GM19025 (cell line): Measurements from ENCODE around the gene ZBTB22.

Experiments used
- ATAC-seq: cut with Tn5 transposase; IDR thresholded peaks from one replicate; pipeline ENCODE4 v1.9.1; 2021; ENCODE audit warnings: mild to moderate bottlenecking, low read depth, moderate library complexity; ENCODE audit not compliant: unreplicated experiment

The ZBTB22 gene

DNA sequence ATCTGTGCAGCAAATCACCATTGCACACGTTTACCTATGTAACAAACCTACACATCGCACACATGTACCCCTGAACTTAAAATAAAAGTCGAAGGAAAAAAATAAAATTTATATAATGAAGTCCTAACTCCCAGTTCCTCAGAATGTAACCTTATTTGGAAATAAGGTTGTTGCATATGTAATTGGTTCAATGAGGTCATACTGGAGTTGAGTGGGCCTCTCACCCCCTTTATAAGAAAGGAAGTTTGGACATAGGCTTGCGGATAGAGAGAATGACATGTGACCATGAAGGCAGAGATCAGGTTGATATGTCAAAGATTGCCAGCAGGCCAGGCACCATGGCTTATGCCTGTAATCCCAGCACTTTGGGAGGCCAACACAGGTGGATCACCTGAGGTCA is 16.1 kb upstream of the ZBTB22 start:
- no peak for ATAC-seq

DNA sequence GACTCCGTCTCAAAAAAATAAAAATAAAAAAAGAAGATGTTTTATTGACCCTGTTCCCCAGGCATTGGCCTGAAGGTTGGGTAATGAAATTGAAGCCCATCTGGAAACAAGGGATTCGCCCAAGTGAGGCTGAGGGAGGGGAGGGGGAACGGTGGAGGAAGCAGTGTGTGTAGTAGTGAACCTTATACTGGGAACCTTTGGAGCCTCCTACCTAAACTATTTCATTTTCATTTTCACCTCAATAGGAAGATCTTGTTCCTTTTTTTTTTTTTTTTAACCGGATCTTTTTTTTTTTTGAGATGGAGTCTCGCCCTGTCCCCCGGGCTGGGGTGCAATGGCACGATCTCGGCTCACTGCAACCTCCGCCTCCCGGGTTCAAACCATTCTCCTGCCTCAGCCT is 13.2 kb upstream of the ZBTB22 start:
- no peak for ATAC-seq

DNA sequence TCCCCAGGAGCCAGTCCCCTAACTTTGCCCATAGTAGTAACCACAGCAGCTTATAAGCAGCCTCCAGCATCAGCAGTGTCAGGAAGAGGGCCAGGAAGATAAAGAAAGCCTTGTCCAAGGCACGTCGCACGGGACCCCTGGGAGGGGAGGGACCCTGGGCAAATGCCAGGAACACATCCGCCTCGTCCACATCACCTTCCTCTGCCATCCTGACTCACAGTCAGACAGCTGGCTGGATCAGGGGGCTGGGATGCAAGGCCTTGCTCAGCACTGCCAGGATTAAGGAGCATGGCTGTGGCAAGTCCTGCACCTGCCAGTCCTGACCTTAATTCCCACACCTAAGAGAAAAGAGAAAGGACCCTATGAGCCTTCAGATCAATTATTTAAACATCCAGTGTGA is 11.5 kb upstream of the ZBTB22 start:
- ATAC-seq = no peak

DNA sequence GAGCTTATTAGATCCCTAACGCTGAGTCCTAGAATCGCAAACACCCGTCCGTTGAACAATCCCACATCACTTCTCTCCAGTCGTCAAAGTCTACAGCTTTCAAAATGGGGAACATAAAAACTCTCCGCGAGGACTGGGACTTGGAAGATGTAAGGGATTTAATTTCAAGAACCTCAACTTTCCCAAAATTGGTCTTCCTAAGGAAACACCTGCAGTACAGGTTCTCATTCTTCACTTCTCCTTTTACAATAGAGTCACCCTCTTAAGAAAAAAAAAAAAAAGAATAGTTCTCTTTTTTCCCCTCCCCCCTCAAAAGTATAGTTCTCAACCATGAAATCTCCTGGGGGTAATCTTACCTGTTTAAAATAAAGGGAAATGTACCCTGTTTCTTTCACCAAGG is 6.6 kb upstream of the ZBTB22 start:
- no peak for ATAC-seq

DNA sequence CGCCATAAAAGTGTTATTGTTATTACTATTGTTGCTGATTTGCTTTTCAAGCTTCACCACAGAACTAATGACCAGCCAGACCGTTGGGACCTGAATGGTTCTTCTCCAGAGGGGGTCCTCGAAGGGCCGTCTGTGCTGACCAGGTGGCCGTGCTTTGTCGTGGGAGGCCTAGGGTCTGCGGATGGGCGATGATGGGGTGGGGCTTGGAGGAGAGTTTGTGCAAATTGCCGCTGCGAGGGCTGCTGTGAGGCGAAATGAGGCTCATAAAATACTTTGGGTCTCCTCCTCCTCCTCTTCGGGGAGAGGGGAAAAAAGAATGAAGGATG is 6.0 kb upstream of the ZBTB22 start:
- no peak for ATAC-seq

DNA sequence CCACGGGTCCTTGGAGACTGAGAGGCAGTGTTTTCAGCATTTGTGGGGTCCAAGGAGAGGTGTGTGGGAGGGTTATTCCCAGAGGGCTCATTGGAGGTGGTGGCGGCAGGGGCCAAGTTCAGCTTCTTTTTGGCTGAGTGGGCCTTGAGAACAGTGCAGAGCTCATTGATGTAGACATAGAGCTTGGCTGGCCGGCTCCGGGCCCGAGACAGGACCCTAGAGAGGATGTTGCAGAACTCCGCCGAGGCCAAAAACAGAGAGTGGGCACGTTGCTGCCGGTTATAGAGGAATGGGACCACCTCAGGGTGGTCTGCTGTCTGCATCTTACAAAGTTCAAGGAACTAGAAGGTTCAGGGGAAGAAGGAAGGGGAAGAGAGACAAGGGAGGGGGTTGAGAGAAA is 3.7 kb upstream of the ZBTB22 start:
- no peak for ATAC-seq

DNA sequence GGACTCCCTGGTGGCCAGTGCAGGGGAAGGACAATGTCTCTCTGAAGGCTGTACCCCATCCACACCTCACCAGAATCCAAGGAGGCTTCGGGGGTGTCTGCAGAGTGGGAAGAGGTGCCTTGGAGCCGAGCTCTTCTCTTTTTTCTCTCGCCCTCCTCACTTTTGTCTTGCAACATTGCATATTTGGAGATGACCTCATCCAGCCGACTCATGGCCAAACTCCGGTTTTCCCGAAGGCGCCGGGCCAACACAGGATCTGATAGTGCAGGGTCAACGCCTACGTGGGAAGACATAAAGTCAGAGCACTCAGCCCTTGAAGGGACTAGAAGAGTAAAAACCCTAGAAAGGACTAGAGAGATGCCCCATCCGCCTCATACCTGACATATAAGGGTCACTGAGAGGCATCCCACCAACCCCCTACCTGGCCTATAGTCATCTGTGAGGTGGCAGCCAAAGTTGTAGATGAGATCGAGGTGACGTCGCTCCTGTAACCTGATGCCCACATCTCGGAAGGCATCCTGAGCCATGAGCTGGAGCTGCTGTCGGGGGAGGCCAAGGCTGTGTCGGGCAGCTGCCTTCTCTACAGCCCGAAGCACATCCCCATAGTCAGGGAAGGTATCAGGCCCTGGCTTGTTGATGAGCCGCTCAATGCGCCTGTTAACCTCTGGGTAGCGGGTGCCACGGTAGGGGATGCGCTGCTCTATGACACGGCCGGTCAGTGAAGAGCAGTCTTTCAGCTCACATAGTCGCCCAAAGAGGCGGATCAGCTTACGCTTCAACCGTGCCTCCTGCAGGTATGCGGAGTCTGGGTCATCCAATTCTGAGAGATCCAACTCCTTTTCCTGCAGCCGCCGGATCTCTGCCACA is 3.0 kb upstream of the ZBTB22 start:
- ATAC-seq = no peak

DNA sequence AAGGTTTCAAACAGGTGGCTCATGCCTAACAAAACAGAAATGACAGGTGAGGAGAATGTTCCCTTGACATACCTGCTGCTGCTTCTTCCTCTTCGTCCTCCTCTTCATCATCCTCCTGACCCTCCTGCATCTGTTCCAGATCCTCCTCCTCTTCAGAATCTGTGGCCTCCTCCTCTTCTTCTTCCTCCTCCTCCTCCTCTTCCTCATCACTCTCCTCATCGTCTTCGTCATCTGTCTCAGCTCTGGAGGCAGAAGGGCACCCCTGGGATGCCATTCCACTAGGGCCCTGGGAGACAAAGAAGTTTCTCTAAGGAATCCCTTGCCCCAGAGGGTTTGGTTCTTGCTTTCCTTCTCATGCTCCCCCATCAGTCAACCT is 2.4 kb upstream of the ZBTB22 start:
- no peak for ATAC-seq

DNA sequence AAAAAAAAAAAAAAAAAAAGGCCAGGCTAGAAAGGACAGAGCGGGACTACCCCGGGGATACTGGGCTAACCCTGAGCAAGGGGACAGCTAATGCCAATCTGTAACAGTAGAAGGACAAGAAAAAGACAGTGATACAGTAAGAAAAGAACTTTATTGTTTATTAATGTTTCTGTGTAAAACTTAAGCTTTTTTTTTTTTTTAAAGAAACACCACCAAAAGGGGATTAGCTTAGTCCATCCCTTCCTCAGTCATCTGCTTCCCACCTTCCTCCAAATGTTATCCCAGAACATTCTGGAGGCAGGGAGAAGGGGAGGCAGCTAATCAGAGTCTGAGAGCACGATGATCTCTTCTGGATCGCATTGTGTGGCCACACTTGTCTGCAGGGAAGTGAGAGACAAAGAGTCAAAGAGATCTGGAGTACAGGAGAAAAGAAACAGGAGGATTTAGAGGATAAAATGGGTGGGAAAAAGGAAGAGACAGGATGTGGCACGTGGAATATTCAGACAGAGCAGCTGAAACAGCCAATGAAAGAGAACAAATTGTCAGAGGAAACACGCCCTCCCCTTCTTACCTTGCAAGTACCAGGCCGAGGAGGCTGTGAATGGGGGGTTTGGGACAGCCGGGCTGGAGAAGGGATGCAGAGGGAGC is 1.0 kb upstream of the ZBTB22 start:
- ATAC-seq = no peak

DNA sequence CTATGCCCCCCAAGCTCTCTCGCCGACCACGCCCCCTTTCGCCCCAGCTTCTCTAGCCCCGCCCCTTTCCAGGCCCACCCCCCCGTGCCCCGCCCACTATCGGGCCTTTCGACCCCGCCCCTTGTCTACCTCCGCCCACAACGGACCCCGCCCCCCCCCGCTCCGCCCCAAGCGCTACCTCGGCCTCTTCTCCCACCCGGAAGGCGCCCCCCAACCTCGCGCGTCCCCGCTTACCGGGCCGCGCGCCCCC is 200 bp downstream of the ZBTB22 start:
- no peak for ATAC-seq

DNA sequence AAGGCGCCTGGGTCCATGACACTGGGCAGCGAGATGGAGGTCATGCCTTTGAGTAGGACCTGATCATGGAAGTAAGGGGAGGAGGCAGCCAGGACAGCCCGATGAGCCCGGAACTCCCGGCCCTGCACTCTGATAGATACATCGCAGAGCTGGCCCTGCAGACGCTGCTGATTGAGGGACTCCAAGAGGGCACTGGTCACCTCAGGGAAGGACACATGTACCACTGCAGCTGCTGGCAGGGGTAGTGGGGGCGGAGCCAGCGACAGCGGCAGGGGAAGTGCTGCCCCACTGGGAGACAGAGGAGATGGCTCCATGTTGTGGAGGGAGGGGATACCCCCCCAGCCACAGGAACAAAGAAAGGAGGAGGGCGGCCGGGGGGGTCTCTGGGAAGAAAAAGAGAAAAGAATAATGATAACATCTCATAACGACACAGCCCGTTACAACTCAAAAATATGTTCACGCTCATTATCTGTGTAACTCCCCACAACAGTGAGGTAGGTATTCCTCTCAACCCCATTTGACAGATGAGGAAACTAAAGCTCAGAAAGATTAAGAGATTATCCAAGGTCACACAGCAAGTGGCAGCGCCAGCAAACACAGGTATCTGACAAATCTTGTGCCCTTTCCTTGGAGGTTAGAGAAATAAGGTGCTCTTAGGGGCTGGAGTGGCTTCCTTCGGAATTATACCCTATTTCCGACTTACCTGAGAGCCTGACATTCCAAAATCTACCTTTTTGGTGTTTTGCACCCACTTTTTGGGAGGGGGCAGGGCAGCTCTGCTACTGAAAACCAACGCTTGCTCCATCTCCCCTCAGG is 733 bp downstream of the ZBTB22 start:
- no peak for ATAC-seq

DNA sequence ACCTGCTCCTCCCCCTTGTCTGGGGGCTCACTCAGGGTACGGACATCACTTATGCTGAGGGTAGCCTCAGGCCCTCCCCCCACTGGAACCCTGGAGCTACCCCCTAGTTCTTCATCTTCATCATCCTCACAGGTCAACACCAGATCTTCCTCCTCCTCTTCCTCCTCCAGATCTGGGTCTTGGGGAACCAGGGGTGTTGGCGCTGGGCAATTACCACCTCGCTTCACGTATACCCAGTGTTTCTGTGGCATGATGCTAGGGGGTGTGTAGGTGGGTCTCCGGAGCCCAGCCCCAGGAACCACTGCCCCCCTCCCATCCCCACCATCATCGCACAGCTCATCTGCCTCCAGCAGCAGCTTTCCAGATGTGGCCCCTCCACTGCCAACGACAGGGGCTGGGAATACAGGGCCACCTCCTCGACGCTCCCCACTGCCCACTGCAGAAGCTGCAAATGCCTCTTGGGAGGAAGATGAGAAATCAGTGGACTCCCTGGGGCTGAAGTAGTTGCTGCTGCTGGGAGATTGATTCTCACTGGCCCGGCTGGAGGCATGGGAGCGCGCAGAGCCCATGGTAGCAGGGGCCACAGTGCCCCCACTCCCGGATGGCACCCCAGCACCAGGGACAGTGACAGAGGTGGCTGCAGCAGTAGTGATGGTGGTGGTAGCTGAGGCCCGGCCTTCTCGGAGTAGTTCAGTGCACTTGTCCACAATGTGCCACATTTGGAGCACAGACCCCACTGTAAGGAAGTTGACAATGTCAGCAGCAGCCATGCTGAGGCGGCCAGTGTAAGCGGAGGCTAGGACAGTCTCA is 1.5 kb downstream of the ZBTB22 start:
- no peak for ATAC-seq

DNA sequence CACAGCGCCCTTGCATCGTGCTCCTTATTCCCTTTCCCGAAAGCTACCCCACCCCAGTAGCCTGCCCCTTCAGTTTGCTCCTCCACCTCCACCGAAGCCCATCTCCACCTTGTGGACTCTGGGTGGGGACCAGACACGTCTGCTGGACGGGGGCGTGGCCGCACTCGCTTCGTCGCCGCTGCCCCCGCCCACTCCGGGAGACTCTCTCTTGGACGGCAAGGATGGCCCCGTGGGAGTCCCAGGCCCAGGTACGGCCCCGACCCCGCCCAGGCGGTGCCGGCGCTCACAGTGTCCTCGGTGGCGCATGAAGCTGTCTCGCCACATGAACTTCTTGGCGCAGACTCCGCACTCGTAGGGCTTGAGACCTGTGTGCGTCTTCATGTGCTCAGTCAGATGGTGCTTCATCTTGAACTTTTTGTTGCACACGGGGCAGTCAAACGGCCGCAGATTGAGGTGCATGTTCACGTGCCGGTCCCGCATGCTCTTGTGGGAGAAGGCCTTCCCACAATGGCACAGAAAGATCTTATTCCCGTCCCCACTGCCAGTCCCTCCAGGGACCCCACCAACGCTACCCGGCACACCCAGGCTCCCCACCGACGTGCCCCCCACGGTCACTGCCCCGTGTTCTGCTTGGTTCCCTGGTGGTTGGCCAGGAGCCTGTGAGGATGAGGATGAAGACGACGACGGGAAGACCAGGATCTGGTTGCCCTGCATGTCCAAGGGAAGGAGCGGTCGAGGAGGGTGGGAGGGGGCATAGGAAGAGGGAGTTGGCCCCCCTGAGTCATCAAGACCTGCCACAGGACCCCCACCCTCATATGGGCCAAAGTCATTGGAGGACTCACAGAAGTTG is 2.4 kb downstream of the ZBTB22 start:
- no peak for ATAC-seq

DNA sequence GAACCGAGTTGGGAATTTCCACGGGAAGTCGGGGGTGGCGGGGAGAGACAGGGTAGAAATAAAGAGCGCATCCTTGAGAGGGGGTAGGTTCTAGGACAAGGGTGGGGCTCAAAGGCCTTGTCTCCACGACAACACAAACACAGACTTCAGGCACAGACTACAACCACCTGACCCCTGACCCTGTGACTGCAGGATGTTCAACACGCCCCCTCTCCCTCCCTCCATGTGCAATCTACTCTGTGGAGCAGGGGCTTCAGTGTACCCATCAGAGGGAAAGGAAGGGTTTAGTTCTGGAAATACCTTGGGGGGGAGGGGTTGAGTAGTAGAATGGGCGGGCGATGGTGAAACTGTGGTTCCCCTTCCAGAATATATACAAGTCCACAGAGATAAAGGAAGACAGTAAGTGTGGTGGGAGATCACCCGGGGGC is 3.0 kb downstream of the ZBTB22 start:
- no peak for ATAC-seq

DNA sequence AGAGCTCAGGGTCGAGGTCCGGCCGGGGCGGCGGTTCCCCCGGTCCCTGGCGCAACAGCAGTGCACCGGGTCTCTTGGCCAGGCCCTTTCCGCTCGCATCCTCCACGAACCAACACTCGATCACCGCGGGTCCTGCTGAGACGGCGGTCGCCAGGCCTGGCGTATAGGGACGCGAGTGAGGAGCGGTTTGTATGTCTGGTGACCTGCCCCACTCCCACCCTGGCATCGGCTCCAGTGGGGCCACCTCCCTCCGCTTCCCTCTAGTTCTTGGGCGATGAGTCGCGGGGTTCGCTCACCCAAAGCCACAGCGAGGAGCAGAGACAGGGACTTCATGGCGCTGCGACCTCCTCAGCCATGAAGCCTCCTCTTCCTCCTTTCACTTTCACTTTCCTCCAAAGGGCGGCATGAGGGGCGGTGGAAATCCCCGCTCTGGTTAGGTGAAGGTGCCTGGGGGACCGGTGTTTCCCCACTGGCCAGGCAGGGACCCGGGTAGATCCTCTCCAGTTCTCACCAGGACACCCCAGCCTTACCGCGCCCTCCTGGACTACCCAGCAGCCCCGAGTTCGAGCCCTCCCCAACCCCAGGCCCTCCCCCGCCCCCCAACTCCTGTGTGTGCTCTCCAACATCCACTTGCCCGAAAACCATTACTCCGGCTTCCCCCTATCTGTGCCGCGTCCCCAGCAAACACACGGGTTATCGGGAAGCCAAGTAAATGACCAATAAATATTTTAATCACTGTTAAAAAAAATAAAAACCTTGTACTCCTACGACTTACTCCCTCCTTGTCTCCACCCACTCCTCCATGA is 3.6 kb downstream of the ZBTB22 start, which contains the start of gene TAPBP:
TAPBP (minus strand) TSS at position 370 of the 806 bp plus-strand sequence; CDS start at position 333, 37 bp downstream.
- ATAC-seq = no peak

DNA sequence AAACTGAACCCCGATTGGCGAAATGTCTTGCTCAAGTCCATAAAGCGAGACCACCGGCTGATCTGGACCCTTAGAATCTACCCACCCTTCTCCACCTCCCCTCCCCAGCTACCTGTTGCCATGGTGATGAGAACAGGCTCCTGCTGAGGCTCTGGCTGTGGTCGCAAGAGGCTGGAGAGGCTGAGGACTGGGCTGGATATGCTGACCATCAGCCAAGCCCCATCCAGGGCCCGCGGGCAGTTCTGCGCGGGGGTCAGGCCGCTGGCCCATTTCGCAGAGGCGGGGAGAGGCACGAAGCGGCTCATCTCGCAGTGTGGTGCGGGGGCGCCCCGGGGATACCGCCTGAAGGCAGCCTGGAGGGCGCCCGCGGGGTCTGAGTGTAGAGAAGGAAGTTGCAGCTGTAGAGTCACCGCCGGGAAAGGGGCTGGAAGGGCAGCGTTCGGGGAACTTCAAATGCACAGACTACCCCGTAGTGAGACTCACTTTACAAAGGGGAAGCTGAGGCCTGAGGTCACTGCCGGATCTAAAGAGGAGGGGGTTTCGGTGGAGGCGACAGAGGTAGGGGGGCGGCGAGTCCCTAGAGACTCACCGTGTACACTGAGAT is 4.3 kb downstream of the ZBTB22 start:
- no peak for ATAC-seq

DNA sequence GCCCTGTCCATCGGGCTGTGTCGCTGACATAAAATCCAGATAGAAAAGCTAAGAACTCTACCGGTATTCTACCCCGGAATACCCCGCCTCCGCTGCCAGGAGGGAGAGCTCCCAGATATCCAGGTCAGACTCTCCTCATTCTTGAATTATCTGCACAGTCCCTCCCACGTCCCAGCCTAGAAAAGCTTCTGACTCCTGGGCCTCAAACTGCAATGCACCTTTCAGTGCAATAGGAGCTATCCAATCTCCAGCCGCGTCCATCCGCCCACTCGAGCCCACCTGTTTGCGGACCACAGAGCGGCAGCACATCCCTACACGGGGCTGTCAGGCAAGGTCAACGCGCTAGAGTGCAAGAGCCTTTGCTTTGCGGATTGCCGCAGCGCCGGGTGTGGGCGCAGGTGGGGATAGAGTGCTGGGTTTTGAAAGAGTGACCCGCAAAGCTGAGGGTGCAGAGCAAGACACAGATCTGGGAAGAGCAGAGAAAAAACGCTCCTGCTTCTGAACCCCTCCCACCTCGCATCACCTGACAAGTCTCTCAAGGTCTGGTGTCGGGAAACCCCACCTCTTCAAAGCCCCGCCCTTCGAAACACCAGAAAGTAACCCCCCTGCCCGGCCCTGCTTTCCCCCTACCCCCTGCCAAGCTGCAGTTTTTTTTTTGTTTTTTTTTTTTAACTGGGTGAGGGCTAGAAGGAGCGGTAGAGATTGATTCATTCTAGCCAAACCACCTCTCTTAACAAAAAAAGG is 5.0 kb downstream of the ZBTB22 start:
- ATAC-seq = no peak

DNA sequence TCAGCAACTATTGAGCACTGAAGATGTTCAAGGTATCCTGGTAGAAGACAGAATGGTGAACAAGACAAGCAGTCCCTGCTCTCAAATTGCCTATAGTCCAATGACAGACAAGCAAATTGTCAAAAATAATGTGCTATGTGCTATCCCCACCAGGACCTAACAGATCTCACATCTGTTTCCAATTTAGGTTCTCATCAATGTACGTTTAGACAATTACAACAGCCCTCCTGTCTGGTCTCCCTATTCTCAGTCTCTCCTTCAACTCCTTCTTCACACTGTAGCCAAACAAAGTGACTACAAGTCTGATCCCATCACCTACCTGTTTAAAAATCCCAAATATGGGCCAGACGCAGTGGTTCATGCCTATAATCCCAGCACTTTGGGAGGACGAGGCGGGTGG is 11.2 kb downstream of the ZBTB22 start:
- ATAC-seq = no peak
